GM23338 (cell line): ENCODE results near the gene ABAT. TPM values are rescaled to one million over a fixed set of nuclear protein-coding genes. Genes with fewer than 3 reads are reported as not detected.

Experiments
- ATAC-seq: fragments of 200-7000 bp; cut with Tn5 transposase; 3 replicates; pipeline ENCODE4 v1.9.1; 2020
- DNase-seq: peaks from one replicate; pipeline ENCODE4 v3.0.0-alpha.2; 2015; ENCODE audit warnings: low spot score
- H2AFZ ChIP-seq: fragments of 200-600 bp; sonication (generic); 2 replicates; pipeline ENCODE4 v1.8.0; 2016; ENCODE audit warnings: antibody characterized with exemption, mild to moderate bottlenecking, moderate library complexity
- H3F3A ChIP-seq: fragments of 200-600 bp; sonication (generic); replicated peaks from 2 replicates; pipeline ENCODE4 v1.8.0; 2017; ENCODE audit warnings: antibody characterized with exemption, mixed run types, low read depth
- H3K27ac ChIP-seq: fragments of 200-600 bp; sonication (generic); 2 replicates; pipeline ENCODE4 v1.6.1; 2016; ENCODE audit warnings: low read depth
- H3K27me3 ChIP-seq: fragments of 200-600 bp; sonication (generic); 2 replicates; pipeline ENCODE4 v1.8.0; 2016; ENCODE audit warnings: mild to moderate bottlenecking, mixed run types, moderate library complexity; ENCODE audit not compliant: insufficient read depth
- H3K36me3 ChIP-seq: fragments of 200-600 bp; sonication (generic); 2 replicates; pipeline ENCODE4 v1.8.0; 2016; ENCODE audit warnings: mild to moderate bottlenecking; ENCODE audit not compliant: insufficient read depth
- H3K4me1 ChIP-seq: fragments of 200-600 bp; sonication (generic); 2 replicates; pipeline ENCODE4 v1.8.0; 2016; ENCODE audit warnings: mild to moderate bottlenecking, moderate library complexity; ENCODE audit not compliant: insufficient read depth
- H3K4me2 ChIP-seq: fragments of 200-600 bp; sonication (generic); 2 replicates; pipeline ENCODE4 v1.7.1; 2017; ENCODE audit warnings: mixed run types
- H3K4me3 ChIP-seq: fragments of 200-600 bp; sonication (generic); 2 replicates; pipeline ENCODE4 v1.6.1; 2016; ENCODE audit warnings: mixed run types
- H3K79me2 ChIP-seq: fragments of 200-600 bp; sonication (generic); replicated peaks from 2 replicates; pipeline ENCODE4 v1.8.0; 2017; ENCODE audit warnings: mild to moderate bottlenecking; ENCODE audit not compliant: insufficient read depth
- H3K9me2 ChIP-seq: fragments of 200-600 bp; sonication (generic); 2 replicates; pipeline ENCODE4 v1.8.0; 2017; ENCODE audit not compliant: insufficient read depth
- H4K20me1 ChIP-seq: fragments of 200-600 bp; sonication (generic); replicated peaks from 2 replicates; pipeline ENCODE4 v1.8.0; 2017; ENCODE audit warnings: mild to moderate bottlenecking; ENCODE audit not compliant: insufficient read depth
- H3K27ac Mint-ChIP-seq: 2 replicates; pipeline ENCODE4 v1.8.0; 2020; ENCODE audit warnings: inconsistent platforms, mild to moderate bottlenecking, moderate library complexity, mixed read lengths
- H3K27me3 Mint-ChIP-seq: 3 replicates; pipeline ENCODE4 v1.8.0; 2022; ENCODE audit warnings: low read depth, mild to moderate bottlenecking, moderate library complexity, mixed read lengths, inconsistent platforms; ENCODE audit not compliant: insufficient read depth, poor library complexity
- H3K36me3 Mint-ChIP-seq: 3 replicates; pipeline ENCODE4 v1.8.0; 2021; ENCODE audit warnings: low read depth, mild to moderate bottlenecking, inconsistent platforms, moderate library complexity, mixed read lengths
- H3K4me1 Mint-ChIP-seq: 3 replicates; pipeline ENCODE4 v1.8.0; 2020; ENCODE audit warnings: mild to moderate bottlenecking, inconsistent platforms, mixed read lengths
- H3K4me3 Mint-ChIP-seq: 3 replicates; pipeline ENCODE4 v1.8.0; 2021; ENCODE audit warnings: moderate library complexity, mild to moderate bottlenecking, inconsistent platforms, mixed read lengths
- H3K9me3 Mint-ChIP-seq: 3 replicates; pipeline ENCODE4 v1.8.0; 2020; ENCODE audit warnings: moderate library complexity, mild to moderate bottlenecking, inconsistent platforms, mixed read lengths
- CREB1 ChIP-seq: fragments of 250-450 bp; sonication (Bioruptor Pico); IDR thresholded peaks from 2 replicates; pipeline ENCODE4 v1.5.0; 2020; ENCODE audit warnings: low read depth, mild to moderate bottlenecking, moderate library complexity
- EZH2 ChIP-seq: fragments of 200-600 bp; sonication (generic); IDR thresholded peaks from one replicate; pipeline ENCODE4 v1.8.0; 2017; ENCODE audit warnings: antibody characterized with exemption, mild to moderate bottlenecking, low read depth; ENCODE audit not compliant: unreplicated experiment
- EZH2phosphoT487 ChIP-seq: fragments of 200-600 bp; sonication (generic); IDR thresholded peaks from one replicate; pipeline ENCODE4 v1.8.1; 2018; ENCODE audit warnings: antibody characterized with exemption; ENCODE audit not compliant: unreplicated experiment
- JUNB ChIP-seq: IDR thresholded peaks from one replicate; pipeline ENCODE4 v1.6.1; 2016; ENCODE audit warnings: antibody characterized with exemption; ENCODE audit not compliant: unreplicated experiment
- NANOG ChIP-seq: IDR thresholded peaks from 2 replicates; pipeline ENCODE4 v1.6.1; 2016; ENCODE audit warnings: antibody characterized with exemption, borderline replicate concordance
- POLR2AphosphoS5 ChIP-seq: IDR thresholded peaks from 2 replicates; pipeline ENCODE4 v1.6.1; 2016; ENCODE audit warnings: antibody characterized with exemption, low read depth
- STAT1 ChIP-seq: IDR thresholded peaks from one replicate; pipeline ENCODE4 v1.6.1; 2016; ENCODE audit warnings: antibody characterized with exemption; ENCODE audit not compliant: unreplicated experiment
- ZNF114 ChIP-seq: fragments of 250-450 bp; sonication (Bioruptor Pico); IDR thresholded peaks from 2 replicates; pipeline ENCODE4 v1.5.0; 2020; ENCODE audit warnings: mild to moderate bottlenecking, moderate library complexity
- ZNF331 ChIP-seq: fragments of 250-450 bp; sonication (Bioruptor Pico); IDR thresholded peaks from 2 replicates; pipeline ENCODE4 v1.5.0; 2020; ENCODE audit warnings: low read depth, mild to moderate bottlenecking, moderate library complexity
- polyA plus RNA-seq: library from polyadenylated mRNA; unstranded; fragments of >200 nt; fragmentation: Nextera tagmentation; extraction: Ambion mirVana; gene quantifications from 2 replicates; pipeline ENCODE4 v1.2.1, GENCODE V29; 2016
- total RNA-seq: library from RNA; depleted of rRNA; stranded (reverse); fragments of >200 nt; shearing (Covaris generic); gene quantifications from 2 replicates; pipeline ENCODE4 v1.2.3, GENCODE V29; 2014
- TF ChIP-seq, protein P1 (sequence below), 2 experiments: fragments of 200-600 bp in 1 of 2; sonication (generic) in 1 of 2; conservative IDR thresholded peaks; 2 replicates each; pipeline versions ENCODE4 v1.5.1 to v1.6.1; 2016 to 2017; ENCODE audit warnings: antibody characterized with exemption in 2 of 2, low read depth in 2 of 2, mild to moderate bottlenecking in 2 of 2, moderate library complexity in 1 of 2
- TF ChIP-seq, protein P2 (sequence below): IDR thresholded peaks from one replicate; pipeline ENCODE4 v1.6.1; 2018; ENCODE audit warnings: antibody characterized with exemption; ENCODE audit not compliant: unreplicated experiment
- TF ChIP-seq, protein P3 (sequence below): IDR thresholded peaks from 2 replicates; pipeline ENCODE4 v1.6.1; 2016; ENCODE audit warnings: antibody characterized with exemption

The ABAT gene
- total and polyA plus RNA-seq, 2 experiments from 2014 or later = 4.4 to 8.8 TPM

DNA sequence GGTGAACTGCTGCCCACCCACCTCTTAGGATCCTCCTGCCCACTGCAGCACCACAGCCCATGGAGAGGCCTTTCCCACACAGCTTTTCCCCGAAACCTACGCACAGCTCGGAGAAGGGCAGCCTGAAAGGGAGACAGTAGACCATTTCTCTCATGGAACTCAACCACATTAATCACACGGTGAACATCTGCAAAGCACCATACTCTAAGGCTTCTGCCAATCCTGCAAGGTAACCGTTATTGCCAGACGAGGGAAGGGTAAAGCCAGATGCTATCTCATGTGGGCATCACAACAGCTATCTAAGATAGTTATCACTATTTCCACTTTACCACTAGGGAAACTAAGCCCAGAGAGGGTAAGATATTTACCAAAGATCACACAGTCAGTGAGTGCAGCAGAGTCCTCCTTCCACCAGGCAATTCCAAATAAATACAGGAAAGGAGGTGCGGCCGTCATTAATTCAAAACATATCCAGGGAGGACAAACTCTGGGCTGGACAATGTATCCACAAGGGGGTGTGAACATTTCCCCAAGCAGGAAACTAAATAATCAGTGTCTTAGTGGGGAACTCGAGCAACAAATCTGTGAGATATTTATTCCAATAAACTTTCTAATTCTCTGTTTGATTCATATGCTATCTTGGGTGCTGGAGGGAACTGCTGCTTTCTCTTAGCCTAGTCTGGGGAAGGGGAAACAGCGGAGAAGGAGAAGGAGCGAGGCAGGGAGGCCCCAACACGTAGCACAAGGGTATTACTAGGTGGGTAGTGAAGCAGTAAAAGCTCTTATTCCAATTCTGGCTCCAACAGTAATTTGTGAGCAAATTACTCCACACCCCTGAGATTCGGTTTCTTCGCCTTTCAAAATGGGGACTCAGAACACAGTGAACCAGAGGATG lies 122.3 kb downstream of the ABAT start:
- Histone ChIP-seq H2AFZ (no peak overlapping the region), H3K4me1 (peaks cover 16% of the 10 kb centered on the region), H4K20me1 (peaks cover 24% of the 10 kb centered on the region), H3K27ac (peak overlapping the region; percentile 53; the same call in 1 of the 2 replicates), H3K4me3 (peak overlapping the region; percentile 90), H3K4me2 (peak overlapping the region; percentile 85), H3K9me2 (no peaks in the 10 kb centered on the region), H3K79me2 (peaks cover 55% of the 10 kb centered on the region), H3F3A (0 out of 2 replicates have a peak, but pooled peaks cover 8% of the 10 kb centered on the region), H3K27me3 (no peaks in the 10 kb centered on the region), H3K36me3 (peaks cover 2% of the 10 kb centered on the region)
- H3K36me3 Mint-ChIP-seq = peaks cover 24% of the 10 kb centered on the region
- TF ChIP-seq, protein P1, sequence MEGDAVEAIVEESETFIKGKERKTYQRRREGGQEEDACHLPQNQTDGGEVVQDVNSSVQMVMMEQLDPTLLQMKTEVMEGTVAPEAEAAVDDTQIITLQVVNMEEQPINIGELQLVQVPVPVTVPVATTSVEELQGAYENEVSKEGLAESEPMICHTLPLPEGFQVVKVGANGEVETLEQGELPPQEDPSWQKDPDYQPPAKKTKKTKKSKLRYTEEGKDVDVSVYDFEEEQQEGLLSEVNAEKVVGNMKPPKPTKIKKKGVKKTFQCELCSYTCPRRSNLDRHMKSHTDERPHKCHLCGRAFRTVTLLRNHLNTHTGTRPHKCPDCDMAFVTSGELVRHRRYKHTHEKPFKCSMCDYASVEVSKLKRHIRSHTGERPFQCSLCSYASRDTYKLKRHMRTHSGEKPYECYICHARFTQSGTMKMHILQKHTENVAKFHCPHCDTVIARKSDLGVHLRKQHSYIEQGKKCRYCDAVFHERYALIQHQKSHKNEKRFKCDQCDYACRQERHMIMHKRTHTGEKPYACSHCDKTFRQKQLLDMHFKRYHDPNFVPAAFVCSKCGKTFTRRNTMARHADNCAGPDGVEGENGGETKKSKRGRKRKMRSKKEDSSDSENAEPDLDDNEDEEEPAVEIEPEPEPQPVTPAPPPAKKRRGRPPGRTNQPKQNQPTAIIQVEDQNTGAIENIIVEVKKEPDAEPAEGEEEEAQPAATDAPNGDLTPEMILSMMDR (conservative IDR thresholded peaks at IDR 0.05; ENCODE audit: low read depth in 2 of 2) = no peak
- TF ChIP-seq ZNF114 (CRISPR knock-in tag) (no peak), STAT1 (no peak), CREB1 (CRISPR knock-in tag) (no peak), EZH2phosphoT487 (no peak), NANOG (no peak), ZNF331 (CRISPR knock-in tag) (no peak), JUNB (no peak), POLR2AphosphoS5 (no peak), EZH2 (no peak)
- TF ChIP-seq, protein P2, sequence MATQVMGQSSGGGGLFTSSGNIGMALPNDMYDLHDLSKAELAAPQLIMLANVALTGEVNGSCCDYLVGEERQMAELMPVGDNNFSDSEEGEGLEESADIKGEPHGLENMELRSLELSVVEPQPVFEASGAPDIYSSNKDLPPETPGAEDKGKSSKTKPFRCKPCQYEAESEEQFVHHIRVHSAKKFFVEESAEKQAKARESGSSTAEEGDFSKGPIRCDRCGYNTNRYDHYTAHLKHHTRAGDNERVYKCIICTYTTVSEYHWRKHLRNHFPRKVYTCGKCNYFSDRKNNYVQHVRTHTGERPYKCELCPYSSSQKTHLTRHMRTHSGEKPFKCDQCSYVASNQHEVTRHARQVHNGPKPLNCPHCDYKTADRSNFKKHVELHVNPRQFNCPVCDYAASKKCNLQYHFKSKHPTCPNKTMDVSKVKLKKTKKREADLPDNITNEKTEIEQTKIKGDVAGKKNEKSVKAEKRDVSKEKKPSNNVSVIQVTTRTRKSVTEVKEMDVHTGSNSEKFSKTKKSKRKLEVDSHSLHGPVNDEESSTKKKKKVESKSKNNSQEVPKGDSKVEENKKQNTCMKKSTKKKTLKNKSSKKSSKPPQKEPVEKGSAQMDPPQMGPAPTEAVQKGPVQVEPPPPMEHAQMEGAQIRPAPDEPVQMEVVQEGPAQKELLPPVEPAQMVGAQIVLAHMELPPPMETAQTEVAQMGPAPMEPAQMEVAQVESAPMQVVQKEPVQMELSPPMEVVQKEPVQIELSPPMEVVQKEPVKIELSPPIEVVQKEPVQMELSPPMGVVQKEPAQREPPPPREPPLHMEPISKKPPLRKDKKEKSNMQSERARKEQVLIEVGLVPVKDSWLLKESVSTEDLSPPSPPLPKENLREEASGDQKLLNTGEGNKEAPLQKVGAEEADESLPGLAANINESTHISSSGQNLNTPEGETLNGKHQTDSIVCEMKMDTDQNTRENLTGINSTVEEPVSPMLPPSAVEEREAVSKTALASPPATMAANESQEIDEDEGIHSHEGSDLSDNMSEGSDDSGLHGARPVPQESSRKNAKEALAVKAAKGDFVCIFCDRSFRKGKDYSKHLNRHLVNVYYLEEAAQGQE = no peak
- TF ChIP-seq, protein P3, sequence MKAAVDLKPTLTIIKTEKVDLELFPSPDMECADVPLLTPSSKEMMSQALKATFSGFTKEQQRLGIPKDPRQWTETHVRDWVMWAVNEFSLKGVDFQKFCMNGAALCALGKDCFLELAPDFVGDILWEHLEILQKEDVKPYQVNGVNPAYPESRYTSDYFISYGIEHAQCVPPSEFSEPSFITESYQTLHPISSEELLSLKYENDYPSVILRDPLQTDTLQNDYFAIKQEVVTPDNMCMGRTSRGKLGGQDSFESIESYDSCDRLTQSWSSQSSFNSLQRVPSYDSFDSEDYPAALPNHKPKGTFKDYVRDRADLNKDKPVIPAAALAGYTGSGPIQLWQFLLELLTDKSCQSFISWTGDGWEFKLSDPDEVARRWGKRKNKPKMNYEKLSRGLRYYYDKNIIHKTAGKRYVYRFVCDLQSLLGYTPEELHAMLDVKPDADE = no peak
- H3K4me3 Mint-ChIP-seq = peak overlapping the region; percentile 95
- DNase-seq (no peak), ATAC-seq (peak; percentile 5; the same call in 2 of the 3 replicates)
- no peaks in the 10 kb centered on the region for H3K9me3 Mint-ChIP-seq
- peak overlapping the region; percentile 94 for H3K27ac Mint-ChIP-seq
- H3K27me3 Mint-ChIP-seq = peaks cover 7% of the 10 kb centered on the region
- H3K4me1 Mint-ChIP-seq = peaks cover 12% of the 10 kb centered on the region
